IMR-90 (cell line): ENCODE measurements around the gene MARCHF3. TPM values are rescaled to one million over a fixed set of nuclear protein-coding genes. Genes with fewer than 3 reads are reported as not detected.

Experiments used
- ATAC-seq: fragments of 200-7000 bp; cut with Tn5 transposase; 2 replicates; pipeline ENCODE4 v1.9.1; 2020; ENCODE audit warnings: low read depth, mild to moderate bottlenecking, moderate library complexity
- BruUV-seq: library from RNA; stranded (reverse); fragments of 400-500 nt; replicated peaks from 2 replicates; lab custom pipeline; 2021; lab: Mats Ljungman, UMichigan
- CTCF ChIA-PET: fragments of 300-600 bp; formaldehyde crosslinking; extraction: SDS; loops from one replicate; lab custom pipeline; 2021; ENCODE audit warnings: antibody characterized with exemption; lab: Yijun Ruan, JAX
- POLR2A ChIA-PET: fragments of 300-600 bp; sonication (Branson Sonifier 250); formaldehyde crosslinking; loops from one replicate; lab custom pipeline; 2022; ENCODE audit warnings: antibody characterized with exemption; ENCODE audit not compliant: unreplicated experiment; lab: Charles Lee
- DNase-seq: peaks from one replicate; pipeline ENCODE4 v3.0.0; 2013
- H2AFZ ChIP-seq: replicated peaks from 2 replicates; pipeline ENCODE3; 2013; ENCODE audit warnings: low read length, mild to moderate bottlenecking; ENCODE audit not compliant: poor library complexity
- H2AK5ac ChIP-seq: 2 replicates; pipeline ENCODE4 v1.6.1; 2013; ENCODE audit warnings: low read depth, low read length, inconsistent platforms
- H2AK9ac ChIP-seq: replicated peaks from 2 replicates; pipeline ENCODE3; 2013; ENCODE audit warnings: mild to moderate bottlenecking, low read depth, low read length, moderate library complexity; ENCODE audit not compliant: poor library complexity
- H2BK120ac ChIP-seq: 2 replicates; pipeline ENCODE4 v1.6.1; 2013; ENCODE audit warnings: low read depth, low read length, inconsistent platforms
- H2BK15ac ChIP-seq: 3 replicates; pipeline ENCODE4 v1.6.1; 2013; ENCODE audit warnings: low read depth, low read length, inconsistent platforms
- H2BK20ac ChIP-seq: 2 replicates; pipeline ENCODE4 v1.6.1; 2013; ENCODE audit warnings: low read depth, mild to moderate bottlenecking, inconsistent platforms, low read length, moderate library complexity
- H2BK5ac ChIP-seq: 2 replicates; pipeline ENCODE4 v1.6.1; 2013; ENCODE audit warnings: mild to moderate bottlenecking, low read depth, low read length, inconsistent platforms; ENCODE audit not compliant: poor library complexity, severe bottlenecking
- H3K14ac ChIP-seq: replicated peaks from 2 replicates; pipeline ENCODE4 v1.6.1; 2013; ENCODE audit warnings: low read depth, low read length, inconsistent platforms
- H3K18ac ChIP-seq: 2 replicates; pipeline ENCODE4 v1.6.1; 2013; ENCODE audit warnings: low read depth, low read length, control low read depth
- H3K23ac ChIP-seq: 2 replicates; pipeline ENCODE4 v1.6.1; 2013; ENCODE audit warnings: low read depth, low read length, inconsistent platforms
- H3K27ac ChIP-seq: 2 replicates; pipeline ENCODE4 v1.5.1; 2013; ENCODE audit warnings: mild to moderate bottlenecking, control low read depth, low read length; ENCODE audit not compliant: insufficient read depth
- H3K27me3 ChIP-seq: 2 replicates; pipeline ENCODE4 v1.6.1; 2013; ENCODE audit warnings: low read length; ENCODE audit not compliant: control insufficient read depth, insufficient read depth
- H3K36me3 ChIP-seq: 2 replicates; pipeline ENCODE4 v1.6.1; 2013; ENCODE audit warnings: low read length, mixed read lengths; ENCODE audit not compliant: control insufficient read depth, insufficient read depth
- H3K4ac ChIP-seq: 2 replicates; pipeline ENCODE4 v1.6.1; 2013; ENCODE audit warnings: low read depth, low read length, inconsistent platforms
- H3K4me1 ChIP-seq: 2 replicates; pipeline ENCODE4 v1.6.1; 2013; ENCODE audit warnings: low read length, mixed read lengths; ENCODE audit not compliant: control insufficient read depth, insufficient read depth
- H3K4me2 ChIP-seq: 2 replicates; pipeline ENCODE4 v1.6.1; 2013; ENCODE audit warnings: low read depth, mild to moderate bottlenecking, control low read depth, low read length, moderate library complexity
- H3K4me3 ChIP-seq: 2 replicates; pipeline ENCODE4 v1.5.1; 2013; ENCODE audit warnings: low read depth, mild to moderate bottlenecking, control low read depth, low read length, moderate library complexity; ENCODE audit not compliant: insufficient read depth
- H3K56ac ChIP-seq: 2 replicates; pipeline ENCODE4 v1.6.1; 2013; ENCODE audit warnings: low read length, inconsistent platforms; ENCODE audit not compliant: insufficient read depth; ENCODE audit errors: extremely low read depth
- H3K79me1 ChIP-seq, 2 experiments: 2 replicates each; pipeline ENCODE4 v1.6.1; 2013; ENCODE audit warnings: low read length in 2 of 2, inconsistent platforms in 1 of 2, low read depth in 1 of 2
- H3K9ac ChIP-seq: 2 replicates; pipeline ENCODE4 v1.6.1; 2013; ENCODE audit warnings: low read depth, low read length, control low read depth
- H3K9me1 ChIP-seq: 2 replicates; pipeline ENCODE4 v1.6.1; 2013; ENCODE audit warnings: low read length, inconsistent platforms; ENCODE audit not compliant: insufficient read depth
- H3K9me3 ChIP-seq: 2 replicates; pipeline ENCODE4 v1.6.1; 2013; ENCODE audit warnings: low read length; ENCODE audit not compliant: control insufficient read depth, insufficient read depth
- H4K20me1 ChIP-seq: 2 replicates; pipeline ENCODE4 v1.6.1; 2013; ENCODE audit warnings: low read length, inconsistent platforms; ENCODE audit not compliant: insufficient read depth
- H4K5ac ChIP-seq: 2 replicates; pipeline ENCODE4 v1.6.1; 2013; ENCODE audit warnings: mild to moderate bottlenecking, low read depth, low read length, control low read depth
- H4K8ac ChIP-seq, 2 experiments: 2 replicates each; pipeline ENCODE4 v1.6.1; 2013; ENCODE audit warnings: low read depth in 2 of 2, low read length in 2 of 2, control low read depth in 1 of 2, inconsistent platforms in 1 of 2
- H4K91ac ChIP-seq: 2 replicates; pipeline ENCODE4 v1.6.1; 2013; ENCODE audit warnings: low read depth, low read length, inconsistent platforms; ENCODE audit not compliant: insufficient read depth
- BHLHE40 ChIP-seq: fragments of 150-350 bp; IDR thresholded peaks from 2 replicates; pipeline ENCODE4 v1.6.1; 2016; ENCODE audit warnings: mild to moderate bottlenecking, low read depth, low read length
- CEBPB ChIP-seq: IDR thresholded peaks from 2 replicates; pipeline ENCODE4 v1.6.1; 2012; ENCODE audit warnings: low read depth, low read length, improper control_type of control experiment
- CHD1 ChIP-seq: IDR thresholded peaks from 2 replicates; pipeline ENCODE4 v1.6.1; 2012; ENCODE audit warnings: low read depth, low read length, improper control_type of control experiment
- MAFK ChIP-seq: IDR thresholded peaks from 2 replicates; pipeline ENCODE4 v1.6.1; 2012; ENCODE audit warnings: low read depth, low read length, improper control_type of control experiment
- MAZ ChIP-seq: IDR thresholded peaks from 2 replicates; pipeline ENCODE4 v1.6.1; 2012; ENCODE audit warnings: low read depth, mild to moderate bottlenecking, low read length, improper control_type of control experiment, moderate library complexity, borderline replicate concordance
- MXI1 ChIP-seq: IDR thresholded peaks from 2 replicates; pipeline ENCODE4 v1.6.1; 2012; ENCODE audit warnings: low read depth, mild to moderate bottlenecking, low read length, moderate library complexity, borderline replicate concordance
- NFE2L2 ChIP-seq: fragments of 150-350 bp; IDR thresholded peaks from 2 replicates; pipeline ENCODE4 v1.6.1; 2016; ENCODE audit warnings: low read depth, mild to moderate bottlenecking, low read length
- RFX5 ChIP-seq: IDR thresholded peaks from 2 replicates; pipeline ENCODE4 v1.8.0; 2012; ENCODE audit warnings: low read depth, mild to moderate bottlenecking, low read length, moderate library complexity
- USF2 ChIP-seq: fragments of 150-350 bp; IDR thresholded peaks from 2 replicates; pipeline ENCODE4 v1.6.1; 2017; ENCODE audit warnings: mild to moderate bottlenecking, antibody characterized with exemption, low read length, low read depth
- WGBS, 2 experiments: methylation state at CpG; one replicate each; pipeline versions ENCODE4 v1.1.5 to v1.1.7; 2013; ENCODE audit warnings: missing lambda C conversion rate in 2 of 2; ENCODE audit not compliant: insufficient read length in 1 of 2; ENCODE audit errors: extremely low coverage in 2 of 2; 5-methylcytosine and 5-hydroxymethylcytosine counted together
- dilution Hi-C: fragments of 300-500 bp; cut with HindIII; formaldehyde crosslinking; loops from one replicate; pipeline ENCODE4 v1.14.3; 2018; ENCODE audit warnings: low sequenced_read_pairs; ENCODE audit not compliant: unreplicated experiment
- in situ Hi-C: fragments of 300-500 bp; cut with MboI; formaldehyde crosslinking; loops from 3 replicates; pipeline ENCODE4 v1.14.3; 2019; ENCODE audit warnings: low sequenced_read_pairs, inconsistent platforms, mixed read lengths
- intact Hi-C: fragments of 100-400 bp; cut with micrococcal nuclease; formaldehyde crosslinking; loops from 2 replicates; pipeline ENCODE4 v1.10.0; 2022
- polyA plus RNA-seq, 3 experiments: library from polyadenylated mRNA; depleted of rRNA; stranded (reverse); fragments of >200 nt; gene quantifications; 2 replicates each; pipeline ENCODE4 v1.2.3, GENCODE V29; 2012; ENCODE audit warnings: low replicate concordance in 1 of 3
- total RNA-seq: library from RNA; depleted of rRNA; stranded (reverse); fragments of >200 nt; gene quantifications from 2 replicates; pipeline ENCODE4 v1.2.3, GENCODE V29; 2012

Gene MARCHF3
- total and polyA plus RNA-seq, 2 of the 4 experiments (the other 2 are of a cell fraction) = 11.2 to 18.8 TPM

GRCh38 chr5:126963822-126964375 is 66.5 kb downstream of the MARCHF3 start:
- H3K4me2 ChIP-seq = no peak overlapping the region
- no peaks in the 10 kb centered on the region for H3K9me3 ChIP-seq
- H3K36me3 ChIP-seq = no peaks in the 10 kb centered on the region
- peak overlapping the region; percentile 80; the same call in 1 of the 2 replicates for H4K5ac ChIP-seq
- H2AK9ac ChIP-seq = no peak overlapping the region
- no peak overlapping the region for H3K9ac ChIP-seq
- WGBS, 2 experiments = no CpG with 5 or more reads among the region's 2 CpGs
- no peak overlapping the region for H4K91ac ChIP-seq
- POLR2A ChIA-PET = no interaction called here
- H3K4me3 ChIP-seq = no peak overlapping the region
- intact Hi-C loops = no loop called here
- peak overlapping the region; percentile 67 for H2BK20ac ChIP-seq
- H3K27ac ChIP-seq = no peak overlapping the region
- no peak for DNase-seq
- no peak overlapping the region for H3K56ac ChIP-seq
- peaks cover 9 to 10% of the 10 kb centered on the region in 2 experiments; a peak in 3 of 4 replicates for H3K79me1 ChIP-seq
- H3K4ac ChIP-seq = peak overlapping the region; percentile 45; the same call in 1 of the 2 replicates
- H2BK15ac ChIP-seq = peak overlapping the region; percentile 57; the same call in 2 of the 3 replicates
- H3K27me3 ChIP-seq = no peaks in the 10 kb centered on the region
- peak overlapping the region; percentile 63; the same call in 1 of the 2 replicates for H3K18ac ChIP-seq
- H2BK120ac ChIP-seq = peak overlapping the region; percentile 69
- no peak overlapping the region for H2AK5ac ChIP-seq
- H2BK5ac ChIP-seq = peak overlapping the region; percentile 14
- H4K8ac ChIP-seq = peak overlapping the region in 1 of 2 experiments; percentile 41; a peak in 1 of 4 replicates
- BruUV-seq = no TSS peak
- TF ChIP-seq MXI1 (no peak), MAFK (no peak), CHD1 (no peak), RFX5 (no peak), NFE2L2 (no peak), CEBPB (no peak), BHLHE40 (no peak), USF2 (no peak), MAZ (no peak)
- peaks cover 10% of the 10 kb centered on the region; the same call in 1 of the 2 replicates for H3K4me1 ChIP-seq
- peaks cover 8% of the 10 kb centered on the region; the same call in 1 of the 2 replicates for H3K9me1 ChIP-seq
- H3K23ac ChIP-seq = peak overlapping the region; percentile 21; the same call in 1 of the 2 replicates
- H3K14ac ChIP-seq = peak overlapping the region; percentile 39; the same call in 1 of the 2 replicates
- H4K20me1 ChIP-seq = no peaks in the 10 kb centered on the region; the same call in 1 of the 2 replicates
- CTCF ChIA-PET = no interaction called here
- no peak for ATAC-seq
- H2AFZ ChIP-seq = no peak overlapping the region
- dilution Hi-C loops = no loop called here
- in situ Hi-C loops = no loop called here
